ENCODE measurements around the gene MAN1A2. TPM values are rescaled to one million over a fixed set of nuclear protein-coding genes. Genes with fewer than 3 reads are reported as not detected.

MAN1A2 gene
- total and polyA plus RNA-seq, 10 of the 15 experiments (the other 5 are each of a cell fraction or from before 2014, with no cell fraction given), result 2.8 to 23.6 (median 16.0) TPM

GRCh38 chr1:117534995-117535467 is 167.8 kb downstream of the MAN1A2 start (continued):
- TF ChIP-seq ZNF384 (IDR thresholded peaks at IDR 0.05; ENCODE audit: borderline replicate concordance, low read depth, low read length), result no peak
- no peak for TF ChIP-seq GABPA (IDR thresholded peaks at IDR 0.05; ENCODE audit: low read depth)
- no peak for TF ChIP-seq SMAD5 (IDR thresholded peaks at IDR 0.05; ENCODE audit: low read depth)

GRCh38 chr1:117535821-117536220 is 168.6 kb downstream of the MAN1A2 start:
- no peak for ATAC-seq
- WGBS (ENCODE audit: insufficient coverage, insufficient replicate concordance, low lambda C conversion rate, missing lambda C conversion rate), result 43% methylated on average over 6 of the region's 6 CpGs

More at GRCh38 chr1:117535821-117536220, 168.6 kb downstream of the MAN1A2 start:
- CTCF ChIA-PET, result interaction anchor here (0.6 to 13.8 kb wide), 28 partner anchors 9 to 466 kb away, joined by 3 to 269 read pairs (median 5); no protein-coding TSS in a partner anchor
- FAIRE-seq (no peak), DNase-seq (ENCODE audit: low read depth, low spot score) (no peak)
- TF ChIP-seq NFXL1 (IDR thresholded peaks at IDR 0.05; ENCODE audit: borderline replicate concordance), result no peak
- no peak for TF ChIP-seq SREBF1 (IDR thresholded peaks at IDR 0.05; ENCODE audit: low read length)
- TF ChIP-seq WRNIP1 (IDR thresholded peaks at IDR 0.05; ENCODE audit: borderline replicate concordance, low read depth, low read length), result no peak
- no peak for TF ChIP-seq ATF3 (IDR thresholded peaks at IDR 0.05; ENCODE audit: borderline replicate concordance, extremely low read depth, low read depth, low read length)
- no peak for TF ChIP-seq NR2C1 (IDR thresholded peaks at IDR 0.05)
- no peak for TF ChIP-seq MTA2 (IDR thresholded peaks at IDR 0.05; ENCODE audit: low read depth)
- TF ChIP-seq RFX5 (IDR thresholded peaks at IDR 0.05; ENCODE audit: low read depth, low read length), result no peak
- no peak for TF ChIP-seq PKNOX1 (IDR thresholded peaks at IDR 0.05)
- no peak for TF ChIP-seq BHLHE40 (IDR thresholded peaks at IDR 0.05; ENCODE audit: borderline replicate concordance in 1 of 2, low read depth in 2 of 2, low read length in 1 of 2)
- TF ChIP-seq TCF12 (IDR thresholded peaks at IDR 0.05; ENCODE audit: low read depth, low read length), result no peak
- TF ChIP-seq CEBPZ (IDR thresholded peaks at IDR 0.05; ENCODE audit: low read depth, low read length), result no peak
- TF ChIP-seq GABPA (IDR thresholded peaks at IDR 0.05; ENCODE audit: low read depth), result no peak
- TF ChIP-seq NRF1 (conservative IDR thresholded peaks at IDR 0.05; ENCODE audit: low read depth, low read length), result no peak
- intact Hi-C loops (cut with micrococcal nuclease; ENCODE audit: unreplicated experiment) (loop anchor here (2.0 to 5.0 kb wide), 2 partner anchors 139 to 216 kb away; no protein-coding TSS in a partner anchor), in situ Hi-C loops (cut with MboI) (loop anchor here (5.0 to 10.0 kb wide), 3 partner anchors 136 to 359 kb away; no protein-coding TSS in a partner anchor)
- RAD21 ChIA-PET (ENCODE audit: unreplicated experiment), result interaction anchor here (0.7 to 3.1 kb wide), 8 partner anchors 23 to 222 kb away, joined by 3 to 26 read pairs (median 5); no protein-coding TSS in a partner anchor
- Histone ChIP-seq H2AFZ (ENCODE audit: control insufficient read depth, low read depth, low read length) (no peak overlapping the region), H3K27ac (ENCODE audit: control insufficient read depth, insufficient read depth) (no peak overlapping the region), H3K79me2 (ENCODE audit: control insufficient read depth, insufficient read depth, low read length) (no peaks in the 10 kb centered on the region), H4K20me1 (ENCODE audit: control insufficient read depth, insufficient read depth) (no peaks in the 10 kb centered on the region), H3K9me3 (replicated peaks; ENCODE audit: control insufficient read depth, insufficient read depth, low read length) (no peaks in the 10 kb centered on the region), H3K4me1 (ENCODE audit: control insufficient read depth, insufficient read depth, low read length) (no peaks in the 10 kb centered on the region), H3K9ac (ENCODE audit: control insufficient read depth, insufficient read depth, low read length) (no peak overlapping the region), H3K27me3 (replicated peaks in 1 of 2; ENCODE audit: control insufficient read depth in 2 of 2, insufficient read depth in 2 of 2, low read length in 1 of 2) (no peaks in the 10 kb centered on the region), H3K36me3 (ENCODE audit: control insufficient read depth in 2 of 2, insufficient read depth in 2 of 2, low read length in 1 of 2) (no peaks in the 10 kb centered on the region), H3K4me3 (no peak overlapping the region), H3K4me2 (ENCODE audit: control insufficient read depth, insufficient read depth) (no peak overlapping the region)
- BruUV-seq (replicated peaks), result no TSS peak
- POLR2A ChIA-PET, result interaction anchor here (0.6 kb wide), 1 partner anchor 438 kb away, joined by 4 read pairs; no protein-coding TSS in a partner anchor
- SMC1A ChIA-PET (ENCODE audit: uncharacterized antibody, unreplicated experiment), result interaction anchor here (0.9 to 4.6 kb wide), 15 partner anchors 9 to 374 kb away, joined by 3 to 84 read pairs (median 4); no protein-coding TSS in a partner anchor
